Erythroblast (primary cell): ENCODE measurements around the gene CYP2W1.

Experiments
- GATA1 ChIP-seq: IDR thresholded peaks from 2 replicates; pipeline ENCODE4 v1.6.1; 2011; ENCODE audit warnings: low read depth, mild to moderate bottlenecking, control low read depth, low read length, moderate library complexity
- POLR2A ChIP-seq: IDR thresholded peaks from 2 replicates; pipeline ENCODE4 v1.6.1; 2011; ENCODE audit warnings: mild to moderate bottlenecking, low read length

- TF ChIP-seq POLR2A (no peak), GATA1 (no peak)
Observed at GRCh38 chr7:959271-959670, 23.7 kb upstream of the CYP2W1 start.
